Hepatocyte (in vitro differentiated cells): ENCODE results near the gene FLT4. TPM values are rescaled to one million over a fixed set of nuclear protein-coding genes. Genes with fewer than 3 reads are reported as not detected.

ENCODE experiments used
- DNase-seq: peaks from one replicate; pipeline ENCODE4 v3.0.0-alpha.2; 2016; ENCODE audit warnings: low spot score
- H2AFZ ChIP-seq: fragments of 200-600 bp; sonication (generic); 2 replicates; pipeline ENCODE4 v1.6.0; 2016; ENCODE audit warnings: antibody characterized with exemption, mild to moderate bottlenecking
- H3K27ac ChIP-seq: fragments of 200-600 bp; sonication (generic); 2 replicates; pipeline ENCODE4 v1.5.1; 2016; ENCODE audit warnings: mild to moderate bottlenecking
- H3K27me3 ChIP-seq: fragments of 200-600 bp; sonication (generic); 2 replicates; pipeline ENCODE4 v1.6.1; 2016
- H3K36me3 ChIP-seq: fragments of 200-600 bp; sonication (generic); replicated peaks from 2 replicates; pipeline ENCODE4 v1.5.1; 2016; ENCODE audit warnings: low read depth; ENCODE audit not compliant: insufficient read depth
- H3K4me1 ChIP-seq: fragments of 200-600 bp; sonication (generic); 2 replicates; pipeline ENCODE4 v1.5.1; 2016; ENCODE audit warnings: mild to moderate bottlenecking, moderate library complexity; ENCODE audit not compliant: insufficient read depth
- H3K4me2 ChIP-seq: fragments of 200-600 bp; sonication (generic); 2 replicates; pipeline ENCODE4 v1.6.0; 2016
- H3K4me3 ChIP-seq: fragments of 200-600 bp; sonication (generic); 2 replicates; pipeline ENCODE4 v1.5.1; 2016; ENCODE audit warnings: mild to moderate bottlenecking
- H3K79me2 ChIP-seq: fragments of 200-600 bp; sonication (generic); 2 replicates; pipeline ENCODE4 v1.6.0; 2017; ENCODE audit warnings: mild to moderate bottlenecking
- H3K9me2 ChIP-seq: fragments of 200-600 bp; sonication (generic); replicated peaks from 2 replicates; pipeline ENCODE4 v1.6.0; 2017; ENCODE audit warnings: mild to moderate bottlenecking; ENCODE audit not compliant: insufficient read depth
- H3K9me3 ChIP-seq: fragments of 200-600 bp; sonication (generic); 2 replicates; pipeline ENCODE4 v1.5.1; 2016; ENCODE audit warnings: low read depth, mild to moderate bottlenecking
- H4K20me1 ChIP-seq: fragments of 200-600 bp; sonication (generic); 2 replicates; pipeline ENCODE4 v1.6.0; 2016; ENCODE audit warnings: mild to moderate bottlenecking; ENCODE audit not compliant: insufficient read depth, poor library complexity, severe bottlenecking
- CTCF ChIP-seq: fragments of 200-600 bp; sonication (generic); IDR thresholded peaks from 2 replicates; pipeline ENCODE4 v1.5.1; 2016; ENCODE audit warnings: antibody characterized with exemption, mild to moderate bottlenecking; ENCODE audit not compliant: poor library complexity
- EZH2 ChIP-seq: fragments of 200-600 bp; sonication (generic); IDR thresholded peaks from 2 replicates; pipeline ENCODE4 v1.6.1; 2016; ENCODE audit warnings: antibody characterized with exemption, mild to moderate bottlenecking, borderline replicate concordance
- EZH2phosphoT487 ChIP-seq: fragments of 200-600 bp; sonication (generic); IDR thresholded peaks from one replicate; pipeline ENCODE4 v1.6.1; 2018; ENCODE audit warnings: antibody characterized with exemption, mild to moderate bottlenecking, low read depth, moderate library complexity; ENCODE audit not compliant: unreplicated experiment, severe bottlenecking
- WGBS: methylation state at CpG from one replicate; pipeline ENCODE4 v1.1.6; 2016; ENCODE audit warnings: low lambda C conversion rate; ENCODE audit errors: missing lambda C conversion rate; 5-methylcytosine and 5-hydroxymethylcytosine counted together
- polyA plus RNA-seq: library from polyadenylated mRNA; unstranded; fragments of >200 nt; fragmentation: Nextera tagmentation; extraction: Ambion mirVana; gene quantifications from 2 replicates; pipeline ENCODE4 v1.2.1, GENCODE V29; 2016
- total RNA-seq: library from RNA; depleted of rRNA; stranded (reverse); fragments of >200 nt; gene quantifications from 2 replicates; pipeline ENCODE4 v1.2.3, GENCODE V29; 2014

FLT4 gene
- total and polyA plus RNA-seq, 2 experiments from 2014 or later = 0.83 to 0.90 TPM

DNA sequence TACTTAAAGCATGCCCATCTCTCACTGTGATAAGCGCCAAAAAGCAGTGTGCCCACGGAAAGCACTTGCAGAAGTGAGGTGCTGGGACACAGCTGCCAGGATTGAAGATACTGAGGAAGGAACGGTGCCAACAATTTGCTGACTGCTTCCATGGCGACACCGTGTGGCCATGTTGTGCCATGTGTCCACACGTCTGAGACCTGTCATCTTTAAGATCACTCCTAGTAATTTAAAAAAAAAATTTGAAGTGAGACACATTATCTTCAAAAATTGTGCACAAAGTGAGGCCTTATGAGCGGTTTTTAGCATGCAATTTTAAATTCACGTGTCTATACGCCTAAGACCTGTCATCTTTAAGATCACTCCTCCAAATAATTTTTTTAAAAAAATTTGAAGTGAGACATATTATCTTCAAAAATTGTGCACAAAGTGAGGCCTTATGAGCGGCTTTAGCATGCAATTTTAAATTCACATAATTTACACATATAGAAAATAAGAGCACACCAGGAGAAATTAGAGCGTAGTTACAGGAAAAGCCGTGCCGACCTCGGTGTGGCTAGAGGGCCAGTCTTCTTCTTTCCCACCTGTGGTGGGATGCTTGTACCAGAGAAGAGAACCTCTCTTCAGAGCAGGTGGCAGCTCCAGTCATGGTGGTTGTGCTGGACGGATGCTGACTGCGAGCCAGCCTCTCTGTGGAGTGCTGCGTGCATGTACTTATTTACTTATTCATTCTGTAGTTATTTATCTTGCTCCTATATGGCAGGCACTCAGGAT lies 21.4 kb upstream of the FLT4 start:
- DNase-seq = peak; percentile 72
- Histone ChIP-seq H3K9me2 (no peaks in the 10 kb centered on the region), H3K4me3 (no peak overlapping the region), H3K79me2 (no peaks in the 10 kb centered on the region), H3K4me1 (no peaks in the 10 kb centered on the region), H4K20me1 (no peaks in the 10 kb centered on the region), H3K27ac (no peak overlapping the region), H3K9me3 (no peaks in the 10 kb centered on the region), H3K36me3 (no peaks in the 10 kb centered on the region), H3K4me2 (no peak overlapping the region), H3K27me3 (peaks cover 26% of the 10 kb centered on the region), H2AFZ (no peak overlapping the region)
- TF ChIP-seq CTCF = peak; percentile 67
- TF ChIP-seq EZH2phosphoT487 = no peak
- 39% methylated on average over 17 of the region's 17 CpGs for WGBS

DNA sequence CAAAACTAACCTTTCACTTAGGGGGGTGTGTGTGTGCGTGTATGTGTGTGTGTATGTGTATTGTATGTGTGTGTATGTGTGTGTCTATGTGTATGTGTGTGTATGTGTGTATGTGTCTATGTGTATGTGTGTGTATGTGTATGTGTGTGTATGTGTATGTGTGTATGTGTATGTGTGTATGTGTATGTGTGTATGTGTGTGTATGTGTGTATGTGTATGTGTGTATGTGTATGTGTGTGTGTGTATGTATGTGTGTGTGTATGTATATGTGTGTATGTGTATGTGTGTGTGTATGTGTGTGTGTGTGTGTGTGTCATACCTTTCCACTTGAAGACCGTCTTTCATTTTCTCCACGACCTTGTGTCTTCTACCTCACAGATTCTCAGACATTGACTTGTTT lies 20.8 kb upstream of the FLT4 start:
- no peaks in the 10 kb centered on the region for H3K4me1 ChIP-seq
- WGBS = 93% methylated on average over 3 of the region's 3 CpGs
- H3K9me3 ChIP-seq = no peaks in the 10 kb centered on the region
- no peaks in the 10 kb centered on the region for H4K20me1 ChIP-seq
- TF ChIP-seq CTCF = no peak
- no peak for TF ChIP-seq EZH2phosphoT487
- H3K36me3 ChIP-seq = no peaks in the 10 kb centered on the region
- DNase-seq = no peak
- no peaks in the 10 kb centered on the region for H3K9me2 ChIP-seq
- H3K27me3 ChIP-seq = peaks cover 22% of the 10 kb centered on the region
- H3K4me3 ChIP-seq = no peak overlapping the region
- H3K4me2 ChIP-seq = no peak overlapping the region
- H3K79me2 ChIP-seq = no peaks in the 10 kb centered on the region
- no peak overlapping the region for H3K27ac ChIP-seq
- no peak overlapping the region for H2AFZ ChIP-seq

- Histone ChIP-seq H3K27me3 (peaks cover 17% of the 10 kb centered on the region), H3K9me3 (no peaks in the 10 kb centered on the region), H3K4me3 (no peak overlapping the region), H3K4me2 (no peak overlapping the region), H3K79me2 (no peaks in the 10 kb centered on the region), H3K36me3 (no peaks in the 10 kb centered on the region), H4K20me1 (no peaks in the 10 kb centered on the region), H2AFZ (no peak overlapping the region), H3K4me1 (no peaks in the 10 kb centered on the region), H3K27ac (no peak overlapping the region), H3K9me2 (no peaks in the 10 kb centered on the region)
- DNase-seq = no peak
- 82% methylated on average over 5 of the region's 5 CpGs for WGBS
- no peak for TF ChIP-seq EZH2
- TF ChIP-seq EZH2phosphoT487 = no peak
- TF ChIP-seq CTCF = no peak
Observed at GRCh38 chr5:180669661-180670060, 20.3 kb upstream of the FLT4 start.
